Endothelial cell of umbilical vein (primary cell): ENCODE data around the gene VSTM2B. TPM values are rescaled to one million over a fixed set of nuclear protein-coding genes. Genes with fewer than 3 reads are reported as not detected.

Experiments used
- BruUV-seq: library from RNA; stranded (reverse); fragments of 400-500 nt; replicated peaks from 2 replicates; lab custom pipeline; 2021; lab: Mats Ljungman, UMichigan
- CTCF ChIA-PET: fragments of 300-600, 350-600 bp; sonication (Branson Sonifier 250); formaldehyde crosslinking; loops from one replicate; lab custom pipeline; 2021; ENCODE audit warnings: antibody characterized with exemption, inconsistent platforms; lab: Charles Lee
- POLR2A ChIA-PET: fragments of 300-600, 350-600 bp; sonication (Branson Sonifier 250); formaldehyde crosslinking; loops from one replicate; lab custom pipeline; 2021; ENCODE audit warnings: antibody characterized with exemption, inconsistent platforms; lab: Charles Lee
- DNase-seq: peaks from one replicate; pipeline ENCODE4 v3.0.0-alpha.2; 2011; ENCODE audit warnings: low read depth, low spot score
- FAIRE-seq: peaks from 2 replicates; lab custom pipeline; 2011; peaks lifted over from hg19 to GRCh38; lab: Jason Lieb, UNC
- H2AFZ ChIP-seq: 2 replicates; pipeline ENCODE4 v1.6.0; 2012; ENCODE audit warnings: low read depth, low read length, control low read depth, inconsistent platforms
- H3K27ac ChIP-seq: 2 replicates; pipeline ENCODE4 v1.5.1; 2011; ENCODE audit warnings: low read depth, mild to moderate bottlenecking, control low read depth, low read length, moderate library complexity; ENCODE audit not compliant: insufficient read depth
- H3K27me3 ChIP-seq, 2 experiments: 2 replicates each; pipeline versions ENCODE4 v1.6.0 to v1.6.1; 2011; ENCODE audit warnings: low read length in 2 of 2, mixed read lengths in 1 of 2; ENCODE audit not compliant: control insufficient read depth in 2 of 2, insufficient read depth in 2 of 2
- H3K36me3 ChIP-seq, 2 experiments: 2 replicates in 1 of 2; 3 replicates in 1 of 2; pipeline ENCODE4 v1.5.1; 2011; ENCODE audit warnings: low read length in 2 of 2, mild to moderate bottlenecking in 1 of 2, moderate library complexity in 1 of 2; ENCODE audit not compliant: control insufficient read depth in 2 of 2, insufficient read depth in 2 of 2; ENCODE audit errors: extremely low read depth in 1 of 2
- H3K4me1 ChIP-seq: 3 replicates; pipeline ENCODE4 v1.5.1; 2011; ENCODE audit warnings: mild to moderate bottlenecking, low read length; ENCODE audit not compliant: control insufficient read depth, insufficient read depth; ENCODE audit errors: extremely low read depth
- H3K4me2 ChIP-seq: 2 replicates; pipeline ENCODE4 v1.6.1; 2011; ENCODE audit warnings: low read length, control low read depth, mixed read lengths; ENCODE audit not compliant: insufficient read depth
- H3K4me3 ChIP-seq, 3 experiments: fragments of 200-600 bp in 1 of 3; sonication (generic), shearing (Covaris generic) in 1 of 3; replicated peaks in 1 of 3; 2 replicates each; pipeline ENCODE4 v1.5.1; 2011 to 2016; ENCODE audit warnings: control low read depth in 3 of 3, low read length in 3 of 3, mild to moderate bottlenecking in 2 of 3, inconsistent platforms in 1 of 3, low read depth in 1 of 3, moderate library complexity in 1 of 3; ENCODE audit not compliant: insufficient read depth in 1 of 3
- H3K79me2 ChIP-seq: 2 replicates; pipeline ENCODE4 v1.6.0; 2012; ENCODE audit warnings: low read length, inconsistent platforms; ENCODE audit not compliant: control insufficient read depth, insufficient read depth
- H3K9ac ChIP-seq: replicated peaks from 2 replicates; pipeline ENCODE3; 2011; ENCODE audit warnings: low read length, control low read depth; ENCODE audit not compliant: insufficient read depth; ENCODE audit errors: extremely low read depth
- H3K9me1 ChIP-seq: replicated peaks from 3 replicates; pipeline ENCODE4 v1.6.0; 2011; ENCODE audit warnings: mild to moderate bottlenecking, low read length; ENCODE audit not compliant: control insufficient read depth, insufficient read depth; ENCODE audit errors: extremely low read depth
- H3K9me3 ChIP-seq: replicated peaks from 2 replicates; pipeline ENCODE4 v1.5.1; 2012; ENCODE audit warnings: low read length, inconsistent platforms; ENCODE audit not compliant: control insufficient read depth, insufficient read depth
- H4K20me1 ChIP-seq: replicated peaks from 2 replicates; pipeline ENCODE3; 2011; ENCODE audit warnings: mild to moderate bottlenecking, low read length; ENCODE audit not compliant: control insufficient read depth, insufficient read depth; ENCODE audit errors: extremely low read depth
- EZH2 ChIP-seq: IDR thresholded peaks from 2 replicates; pipeline ENCODE4 v1.6.1; 2012; ENCODE audit warnings: borderline replicate concordance, low read depth, mild to moderate bottlenecking, moderate library complexity, low read length, inconsistent platforms; ENCODE audit not compliant: severe bottlenecking
- FOS ChIP-seq: IDR thresholded peaks from 2 replicates; pipeline ENCODE4 v1.6.1; 2011; ENCODE audit warnings: mild to moderate bottlenecking, low read length, moderate library complexity, borderline replicate concordance; ENCODE audit not compliant: insufficient read depth
- GATA2 ChIP-seq: IDR thresholded peaks from 2 replicates; pipeline ENCODE4 v1.7.0; 2011; ENCODE audit warnings: low read depth, mild to moderate bottlenecking, moderate library complexity, mixed read lengths, low read length; ENCODE audit not compliant: insufficient read length, insufficient read depth
- JUN ChIP-seq: IDR thresholded peaks from 2 replicates; pipeline ENCODE4 v1.6.1; 2011; ENCODE audit warnings: borderline replicate concordance, low read depth; ENCODE audit not compliant: insufficient read length, insufficient read depth
- MYC ChIP-seq: IDR thresholded peaks from one replicate; pipeline ENCODE4 v1.6.1; 2011; ENCODE audit warnings: mild to moderate bottlenecking, low read depth, low read length
- POLR2A ChIP-seq: IDR thresholded peaks from 2 replicates; pipeline ENCODE4 v1.6.1; 2012; ENCODE audit warnings: low read depth, mild to moderate bottlenecking, control low read depth, low read length
- POLR2AphosphoS5 ChIP-seq: IDR thresholded peaks from 2 replicates; pipeline ENCODE4 v1.6.1; 2012; ENCODE audit warnings: low read depth, mild to moderate bottlenecking, control low read depth, low read length, moderate library complexity; ENCODE audit not compliant: insufficient read depth
- dilution Hi-C: fragments of 300-500 bp; cut with MboI; formaldehyde crosslinking; loops from one replicate; pipeline ENCODE4 v1.15.0; 2019; ENCODE audit warnings: low sequenced_read_pairs; ENCODE audit not compliant: extremely low pct_ligation_motif_present
- intact Hi-C: fragments of 100-400 bp; cut with micrococcal nuclease; formaldehyde crosslinking; loops from one replicate; pipeline ENCODE4 v1.10.0; 2022
- polyA plus RNA-seq, 4 experiments: library from polyadenylated mRNA; depleted of rRNA in 3 of 4; stranded (reverse) in 3 of 4; unstranded in 1 of 4; fragments of >200 nt; gene quantifications; 2 replicates each; pipeline versions ENCODE4 v1.2.1 to v1.2.3, GENCODE V29; 2011 to 2012; ENCODE audit warnings: missing spikeins in 1 of 4
- total RNA-seq: library from RNA; stranded (reverse); gene quantifications from 2 replicates; pipeline ENCODE4 v1.2.3, GENCODE V29; 2021
- TF ChIP-seq, protein P1 (sequence below), 2 donors: IDR thresholded peaks; 1 replicate in 1 of 2; 2 replicates in 1 of 2; pipeline ENCODE4 v1.5.1; 2011; ENCODE audit warnings: low read length in 2 of 2, mild to moderate bottlenecking in 2 of 2, moderate library complexity in 2 of 2, control low read depth in 1 of 2, inconsistent platforms in 1 of 2, low read depth in 1 of 2; ENCODE audit not compliant: insufficient read depth in 1 of 2; ENCODE audit errors: extremely low read depth in 1 of 2
- TF ChIP-seq, protein P2 (sequence below): IDR thresholded peaks from 2 replicates; pipeline ENCODE4 v1.6.1; 2011; ENCODE audit not compliant: insufficient read depth, insufficient read length

Gene VSTM2B
- total and polyA plus RNA-seq, 2 donors (not counting 3 experiments of a cell fraction or from before 2014, with no cell fraction given) = not detected

DNA sequence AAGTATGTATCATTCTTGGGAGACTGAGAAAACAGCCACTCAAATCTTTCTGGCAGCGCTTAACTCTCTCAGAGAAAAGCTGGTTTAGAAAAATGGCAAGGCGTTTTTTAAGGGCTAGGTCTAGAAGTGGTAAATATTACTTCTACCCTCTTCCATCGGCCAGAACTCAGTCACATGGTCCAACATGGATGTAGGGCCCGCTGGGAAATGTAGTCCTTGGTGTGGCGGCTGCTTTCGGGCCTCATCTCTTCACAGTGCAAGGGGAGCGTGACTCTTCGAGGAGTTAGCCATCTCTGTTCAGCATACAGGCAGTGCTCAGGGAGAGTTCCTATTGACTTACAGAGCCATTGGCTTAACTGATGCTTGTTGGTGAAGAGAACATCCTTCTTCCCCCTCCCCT, 6.3 kb downstream of the VSTM2B start:
- Histone ChIP-seq H3K9ac (no peak overlapping the region), H3K79me2 (no peaks in the 10 kb centered on the region), H3K27me3 (peaks cover 24 to 38% of the 10 kb centered on the region in 2 experiments), H3K4me1 (no peaks in the 10 kb centered on the region), H4K20me1 (no peaks in the 10 kb centered on the region), H3K9me3 (no peaks in the 10 kb centered on the region), H2AFZ (no peak overlapping the region), H3K9me1 (no peaks in the 10 kb centered on the region), H3K27ac (no peak overlapping the region), H3K36me3 (no peaks in the 10 kb centered on the region), H3K4me2 (no peak overlapping the region), H3K4me3 (no peak overlapping the region)
- ChIA-PET POLR2A (no interaction called here), CTCF (no interaction called here)
- intact Hi-C loops = no loop called here
- FAIRE-seq = no peak
- dilution Hi-C loops = no loop called here
- TF ChIP-seq FOS (no peak), GATA2 (no peak), JUN (no peak), POLR2AphosphoS5 (no peak), EZH2 (no peak), POLR2A (no peak), MYC (no peak)
- TF ChIP-seq, protein P1, sequence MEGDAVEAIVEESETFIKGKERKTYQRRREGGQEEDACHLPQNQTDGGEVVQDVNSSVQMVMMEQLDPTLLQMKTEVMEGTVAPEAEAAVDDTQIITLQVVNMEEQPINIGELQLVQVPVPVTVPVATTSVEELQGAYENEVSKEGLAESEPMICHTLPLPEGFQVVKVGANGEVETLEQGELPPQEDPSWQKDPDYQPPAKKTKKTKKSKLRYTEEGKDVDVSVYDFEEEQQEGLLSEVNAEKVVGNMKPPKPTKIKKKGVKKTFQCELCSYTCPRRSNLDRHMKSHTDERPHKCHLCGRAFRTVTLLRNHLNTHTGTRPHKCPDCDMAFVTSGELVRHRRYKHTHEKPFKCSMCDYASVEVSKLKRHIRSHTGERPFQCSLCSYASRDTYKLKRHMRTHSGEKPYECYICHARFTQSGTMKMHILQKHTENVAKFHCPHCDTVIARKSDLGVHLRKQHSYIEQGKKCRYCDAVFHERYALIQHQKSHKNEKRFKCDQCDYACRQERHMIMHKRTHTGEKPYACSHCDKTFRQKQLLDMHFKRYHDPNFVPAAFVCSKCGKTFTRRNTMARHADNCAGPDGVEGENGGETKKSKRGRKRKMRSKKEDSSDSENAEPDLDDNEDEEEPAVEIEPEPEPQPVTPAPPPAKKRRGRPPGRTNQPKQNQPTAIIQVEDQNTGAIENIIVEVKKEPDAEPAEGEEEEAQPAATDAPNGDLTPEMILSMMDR (IDR thresholded peaks at IDR 0.05; ENCODE audit: extremely low read depth in 1 of 2, insufficient read depth in 1 of 2, low read depth in 1 of 2, low read length in 2 of 2) = no peak
- TF ChIP-seq, protein P2, sequence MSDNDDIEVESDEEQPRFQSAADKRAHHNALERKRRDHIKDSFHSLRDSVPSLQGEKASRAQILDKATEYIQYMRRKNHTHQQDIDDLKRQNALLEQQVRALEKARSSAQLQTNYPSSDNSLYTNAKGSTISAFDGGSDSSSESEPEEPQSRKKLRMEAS = no peak
- no TSS peak for BruUV-seq
- DNase-seq = no peak
